ENCODE data around the gene CCDC146. TPM values are rescaled to one million over a fixed set of nuclear protein-coding genes. Genes with fewer than 3 reads are reported as not detected.
"Not testable (repeated sequence)": the region's sequence is repeated elsewhere in the genome, so short reads cannot be mapped to it uniquely, and the experiment has no call there.

The CCDC146 gene
- total RNA-seq, 2 donors from 2014 or later: 2.0 to 3.8 TPM

DNA sequence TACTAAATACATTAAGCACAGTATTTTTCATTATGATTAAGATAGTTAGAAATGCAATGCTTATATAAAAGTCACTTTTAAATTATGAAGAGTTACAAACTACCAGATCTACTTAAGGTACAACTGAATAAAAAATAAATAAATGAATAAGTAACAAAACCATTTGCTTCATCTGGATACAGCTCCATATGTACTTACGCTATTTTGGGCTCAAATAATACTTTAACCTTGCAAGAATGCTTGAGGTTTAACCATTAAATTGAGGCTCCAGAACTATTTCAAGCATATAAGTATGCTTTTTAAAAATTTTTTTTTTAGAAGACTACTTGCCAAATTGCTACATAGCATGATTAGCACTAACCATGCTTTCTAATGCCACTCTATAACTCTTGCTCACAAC, 14.1 kb upstream of the CCDC146 start:
- not testable (repeated sequence) for H3K36me3 Mint-ChIP-seq (ENCODE audit: insufficient read depth in 2 of 2); DNase-seq; H3K27me3 Mint-ChIP-seq (ENCODE audit: low read depth); H3K27ac Mint-ChIP-seq; H3K9me3 Mint-ChIP-seq; ATAC-seq (replicated peaks in 1 of 2); H3K4me3 Mint-ChIP-seq; H3K4me1 Mint-ChIP-seq (ENCODE audit: low read depth)

DNA sequence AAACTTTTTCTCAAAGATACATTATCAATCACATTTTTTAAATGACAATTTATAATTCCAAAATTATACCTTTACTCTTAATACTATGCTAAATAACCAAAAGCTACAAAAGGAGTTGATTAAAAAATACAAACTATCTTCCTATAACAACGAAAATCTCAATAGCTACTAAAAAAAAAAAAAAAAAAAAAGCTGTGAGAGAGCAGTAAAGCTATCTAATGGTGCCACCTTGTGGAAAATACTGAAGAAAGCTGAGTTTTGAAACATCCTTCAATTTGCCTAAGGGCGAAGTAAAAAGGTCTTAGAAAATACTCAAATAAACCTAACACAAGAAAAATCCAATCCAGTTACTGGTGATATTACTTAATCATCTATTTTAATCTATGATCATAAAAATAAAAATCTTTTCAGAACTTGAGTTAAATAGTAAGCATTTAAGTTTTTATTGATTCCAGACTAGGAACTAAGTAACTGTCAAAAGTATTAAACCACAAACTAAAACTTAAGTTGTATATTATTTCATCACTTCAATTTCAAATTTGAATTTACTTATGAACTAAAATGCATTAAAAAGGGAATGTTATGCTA, 9.6 kb upstream of the CCDC146 start:
- DNase-seq; H3K4me3 Mint-ChIP-seq; H3K4me1 Mint-ChIP-seq (ENCODE audit: low read depth); H3K36me3 Mint-ChIP-seq (ENCODE audit: insufficient read depth in 2 of 2); H3K27me3 Mint-ChIP-seq (ENCODE audit: low read depth); ATAC-seq (replicated peaks in 1 of 2); H3K9me3 Mint-ChIP-seq; H3K27ac Mint-ChIP-seq: not testable (repeated sequence)

DNA sequence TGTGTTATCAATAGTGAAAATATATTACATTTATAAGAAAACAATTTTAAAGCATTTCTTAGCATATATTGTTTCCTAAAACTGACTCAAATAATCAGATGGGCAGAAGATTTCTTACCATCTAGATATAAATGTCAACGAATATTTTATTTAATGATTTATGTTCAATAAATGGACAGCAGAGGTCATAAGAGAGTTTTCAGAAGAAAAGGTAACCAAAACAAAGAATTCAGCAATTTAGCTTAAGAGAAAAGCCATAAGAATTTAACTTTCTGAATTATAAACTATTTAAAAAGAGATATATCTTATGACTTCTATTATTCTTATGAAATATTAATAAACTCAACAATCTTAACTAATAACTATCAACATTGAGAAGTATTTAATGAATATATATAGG, 3.1 kb downstream of the CCDC146 start:
- H3K27me3 Mint-ChIP-seq (ENCODE audit: low read depth); H3K4me3 Mint-ChIP-seq; ATAC-seq (replicated peaks in 1 of 2); H3K9me3 Mint-ChIP-seq; H3K36me3 Mint-ChIP-seq (ENCODE audit: insufficient read depth in 2 of 2); DNase-seq; H3K27ac Mint-ChIP-seq: not testable (repeated sequence)
- H3K4me1 Mint-ChIP-seq (ENCODE audit: low read depth): peaks cover 12% of the 10 kb centered on the region

DNA sequence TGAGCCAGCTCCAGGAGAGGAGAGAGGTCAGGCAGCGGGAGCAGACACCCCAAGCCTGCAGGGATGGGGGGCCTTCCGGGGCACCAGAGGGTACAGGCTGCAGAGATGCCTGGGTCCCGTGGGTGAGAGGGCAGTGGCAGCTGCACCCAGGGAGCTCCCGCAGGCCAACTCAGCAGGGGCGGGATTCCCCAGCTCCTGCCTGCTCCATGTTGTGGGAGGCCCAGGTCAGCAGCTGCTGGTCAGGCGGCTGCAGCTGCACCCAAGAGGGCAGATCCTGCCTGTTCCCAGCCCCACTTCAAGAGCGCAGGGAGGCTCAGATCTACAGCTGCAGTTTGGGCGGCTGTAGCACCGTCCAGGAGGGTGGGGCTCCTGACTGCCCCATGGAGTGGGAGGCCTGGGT, 4.6 kb downstream of the CCDC146 start:
- H3K27me3 Mint-ChIP-seq (ENCODE audit: low read depth): not testable (repeated sequence)

GRCh38 chr7:77128582-77129410, 6.4 kb downstream of the CCDC146 start:
- not testable (repeated sequence) for H3K27ac Mint-ChIP-seq; DNase-seq; H3K27me3 Mint-ChIP-seq (ENCODE audit: low read depth); H3K4me1 Mint-ChIP-seq (ENCODE audit: low read depth); H3K36me3 Mint-ChIP-seq (ENCODE audit: insufficient read depth in 2 of 2); H3K9me3 Mint-ChIP-seq
- peak in 1 of 2 donors; percentile 42 for ATAC-seq (replicated peaks in 1 of 2)
- peak overlapping the region in 1 of 2 donors; percentile 27 for H3K4me3 Mint-ChIP-seq

More for the DNA sequence above, 4.6 kb downstream of the CCDC146 start:
- H3K4me3 Mint-ChIP-seq; H3K9me3 Mint-ChIP-seq; ATAC-seq (replicated peaks in 1 of 2); DNase-seq; H3K36me3 Mint-ChIP-seq (ENCODE audit: insufficient read depth in 2 of 2); H3K27ac Mint-ChIP-seq: not testable (repeated sequence)
- peaks cover 12% of the 10 kb centered on the region for H3K4me1 Mint-ChIP-seq (ENCODE audit: low read depth)

DNA sequence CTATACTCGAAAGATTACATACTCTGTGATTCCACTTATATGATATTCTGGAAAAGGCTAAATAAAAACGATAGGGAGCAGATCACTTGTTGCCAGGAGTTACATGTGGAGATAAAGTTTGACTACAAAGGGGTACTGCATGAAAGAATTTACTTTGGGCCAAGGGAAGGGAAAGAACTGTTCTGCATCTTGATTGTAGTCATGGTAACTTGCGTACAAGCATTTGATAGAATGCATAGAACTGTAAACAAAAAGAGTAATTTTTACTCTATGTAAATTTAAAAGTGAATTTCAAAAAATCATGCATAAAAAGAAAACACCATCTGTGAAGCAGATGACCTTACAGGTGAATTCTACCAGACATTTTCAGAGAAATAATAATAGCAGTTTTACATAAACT, 9.4 kb downstream of the CCDC146 start:
- not testable (repeated sequence) for H3K4me3 Mint-ChIP-seq; H3K9me3 Mint-ChIP-seq; H3K27ac Mint-ChIP-seq; H3K36me3 Mint-ChIP-seq (ENCODE audit: insufficient read depth in 2 of 2); H3K4me1 Mint-ChIP-seq (ENCODE audit: low read depth); DNase-seq; H3K27me3 Mint-ChIP-seq (ENCODE audit: low read depth); ATAC-seq (replicated peaks in 1 of 2)

GRCh38 chr7:77138668-77139067, 16.3 kb downstream of the CCDC146 start:
- H3K27ac Mint-ChIP-seq; ATAC-seq (replicated peaks in 1 of 2); H3K4me3 Mint-ChIP-seq; H3K36me3 Mint-ChIP-seq (ENCODE audit: insufficient read depth in 2 of 2); DNase-seq; H3K27me3 Mint-ChIP-seq (ENCODE audit: low read depth); H3K4me1 Mint-ChIP-seq (ENCODE audit: low read depth): not testable (repeated sequence)
- H3K9me3 Mint-ChIP-seq: peaks cover 0 to 12% of the 10 kb centered on the region in 2 donors

- peaks cover 4 to 15% of the 10 kb centered on the region in 2 donors for H3K9me3 Mint-ChIP-seq
- not testable (repeated sequence) for H3K27ac Mint-ChIP-seq; H3K4me3 Mint-ChIP-seq; H3K4me1 Mint-ChIP-seq (ENCODE audit: low read depth); H3K27me3 Mint-ChIP-seq (ENCODE audit: low read depth); H3K36me3 Mint-ChIP-seq (ENCODE audit: insufficient read depth in 2 of 2); ATAC-seq (replicated peaks in 1 of 2); DNase-seq
Measured at GRCh38 chr7:77140291-77140690, 17.9 kb downstream of the CCDC146 start.

DNA sequence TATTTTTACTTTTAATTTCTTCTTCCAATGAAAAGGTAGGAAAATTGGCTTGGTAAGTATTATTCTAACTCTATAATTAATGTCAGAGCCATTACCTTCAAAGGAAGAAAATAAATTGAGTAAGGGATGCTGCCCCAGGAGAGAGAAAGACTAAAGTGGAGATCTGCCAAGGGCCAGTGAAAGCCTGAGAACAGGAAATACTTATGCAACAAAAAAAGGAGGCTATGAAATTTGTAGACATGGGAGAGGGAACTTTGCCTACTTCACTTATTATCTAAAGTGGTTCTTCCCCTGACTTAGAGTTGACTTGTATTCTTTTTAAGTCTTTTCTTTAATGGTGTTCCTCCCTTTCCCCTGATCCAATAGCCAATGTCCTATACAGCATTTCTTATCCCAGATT, 29.8 kb downstream of the CCDC146 start:
- H3K27ac Mint-ChIP-seq; H3K27me3 Mint-ChIP-seq (ENCODE audit: low read depth); H3K36me3 Mint-ChIP-seq (ENCODE audit: insufficient read depth in 2 of 2); H3K4me3 Mint-ChIP-seq; H3K9me3 Mint-ChIP-seq; ATAC-seq (replicated peaks in 1 of 2); DNase-seq: not testable (repeated sequence)
- peaks cover 19% of the 10 kb centered on the region for H3K4me1 Mint-ChIP-seq (ENCODE audit: low read depth)

DNA sequence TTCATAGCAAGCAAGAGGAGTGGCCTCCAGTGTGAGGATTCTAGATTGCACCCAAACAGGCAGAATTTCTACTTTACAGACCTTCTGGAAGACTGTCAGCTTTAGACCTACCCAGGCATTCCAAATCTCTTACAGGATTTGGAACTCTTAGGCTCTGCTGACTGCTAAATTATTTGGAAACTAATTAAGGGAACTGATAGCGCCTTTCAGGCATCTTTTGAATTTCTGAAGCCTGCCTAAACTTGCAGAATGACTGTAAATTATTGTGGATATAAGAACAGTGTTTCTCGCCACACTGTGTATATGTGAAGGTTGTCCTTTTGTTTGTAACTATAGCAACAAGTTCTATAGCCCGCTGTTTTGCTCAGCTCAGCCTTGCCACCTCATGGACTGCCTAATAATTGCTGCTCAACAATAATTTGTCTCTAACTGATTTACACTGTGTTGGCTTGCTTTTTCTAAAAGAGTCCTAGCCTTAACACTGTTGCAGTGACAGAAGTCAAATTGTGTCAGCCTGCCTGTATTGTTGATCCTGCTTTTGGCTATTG, 32.6 kb downstream of the CCDC146 start:
- not testable (repeated sequence) for H3K27ac Mint-ChIP-seq; H3K27me3 Mint-ChIP-seq (ENCODE audit: low read depth); H3K36me3 Mint-ChIP-seq (ENCODE audit: insufficient read depth in 2 of 2); H3K4me3 Mint-ChIP-seq; DNase-seq; H3K9me3 Mint-ChIP-seq
- ATAC-seq (replicated peaks in 1 of 2): peak; percentile 28 to 42
- H3K4me1 Mint-ChIP-seq (ENCODE audit: low read depth): peaks cover 33% of the 10 kb centered on the region

- Mint-ChIP-seq H3K4me3 (peak overlapping the region; percentile 53 to 61), H3K4me1 (ENCODE audit: low read depth) (peaks cover 33% of the 10 kb centered on the region), H3K27ac (peak overlapping the region; percentile 19)
- H3K36me3 Mint-ChIP-seq (ENCODE audit: insufficient read depth in 2 of 2); H3K27me3 Mint-ChIP-seq (ENCODE audit: low read depth); H3K9me3 Mint-ChIP-seq: not testable (repeated sequence)
- ATAC-seq (replicated peaks in 1 of 2): peak; percentile 84
- DNase-seq: peak; percentile 21 to 52
Measured at GRCh38 chr7:77155601-77156377, 33.4 kb downstream of the CCDC146 start.

GRCh38 chr7:77157034-77157433, 34.6 kb downstream of the CCDC146 start:
- H3K27ac Mint-ChIP-seq: peak overlapping the region; percentile 6
- not testable (repeated sequence) for H3K27me3 Mint-ChIP-seq (ENCODE audit: low read depth); DNase-seq; H3K9me3 Mint-ChIP-seq; H3K36me3 Mint-ChIP-seq (ENCODE audit: insufficient read depth in 2 of 2)
- peak; percentile 85 to 87 for ATAC-seq (replicated peaks in 1 of 2)
- peak overlapping the region in 1 of 2 donors; percentile 55 for H3K4me3 Mint-ChIP-seq
- peaks cover 33% of the 10 kb centered on the region for H3K4me1 Mint-ChIP-seq (ENCODE audit: low read depth)

- H3K27me3 Mint-ChIP-seq (ENCODE audit: low read depth): no peaks in the 10 kb centered on the region
- peak overlapping the region; percentile 44 to 55 for H3K4me3 Mint-ChIP-seq
- peaks cover 33% of the 10 kb centered on the region for H3K4me1 Mint-ChIP-seq (ENCODE audit: low read depth)
- H3K27ac Mint-ChIP-seq: peak overlapping the region; percentile 6
- DNase-seq (peak in 1 of 2 donors; percentile 16), ATAC-seq (replicated peaks in 1 of 2) (peak; percentile 35 to 41)
- no peaks in the 10 kb centered on the region for H3K9me3 Mint-ChIP-seq
- H3K36me3 Mint-ChIP-seq (ENCODE audit: insufficient read depth in 2 of 2): peaks cover 2 to 5% of the 10 kb centered on the region in 2 donors
Measured at GRCh38 chr7:77157446-77157845, 35.0 kb downstream of the CCDC146 start.
